DMS79 (cell line): Measurements from ENCODE around the gene SVEP1.
"Not testable (repeated sequence)": the region's sequence is repeated elsewhere in the genome, so short reads cannot be mapped to it uniquely, and the experiment has no call there.

Experiments used
- DNase-seq: peaks from one replicate; lab custom pipeline; 2025; lab: John Stamatoyannopoulos, UW

SVEP1 gene

DNA sequence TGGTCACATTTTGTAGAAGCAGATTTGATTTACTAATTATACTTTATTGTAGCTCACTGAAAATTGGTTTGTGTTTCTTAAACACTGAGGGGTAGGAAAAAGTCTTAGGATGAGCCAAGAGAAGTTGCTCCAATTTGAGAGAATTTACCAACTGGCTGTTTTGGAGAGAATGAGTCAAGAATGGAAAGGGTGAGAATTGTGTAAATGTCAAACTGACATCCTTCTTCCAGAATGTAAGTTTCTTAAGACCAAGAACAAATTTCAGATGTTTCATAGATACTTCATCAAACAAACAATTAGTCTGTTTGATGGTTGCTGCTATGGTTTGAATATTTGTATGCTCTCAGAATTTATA is 135.7 kb downstream of the SVEP1 start:
- no peak for DNase-seq

DNA sequence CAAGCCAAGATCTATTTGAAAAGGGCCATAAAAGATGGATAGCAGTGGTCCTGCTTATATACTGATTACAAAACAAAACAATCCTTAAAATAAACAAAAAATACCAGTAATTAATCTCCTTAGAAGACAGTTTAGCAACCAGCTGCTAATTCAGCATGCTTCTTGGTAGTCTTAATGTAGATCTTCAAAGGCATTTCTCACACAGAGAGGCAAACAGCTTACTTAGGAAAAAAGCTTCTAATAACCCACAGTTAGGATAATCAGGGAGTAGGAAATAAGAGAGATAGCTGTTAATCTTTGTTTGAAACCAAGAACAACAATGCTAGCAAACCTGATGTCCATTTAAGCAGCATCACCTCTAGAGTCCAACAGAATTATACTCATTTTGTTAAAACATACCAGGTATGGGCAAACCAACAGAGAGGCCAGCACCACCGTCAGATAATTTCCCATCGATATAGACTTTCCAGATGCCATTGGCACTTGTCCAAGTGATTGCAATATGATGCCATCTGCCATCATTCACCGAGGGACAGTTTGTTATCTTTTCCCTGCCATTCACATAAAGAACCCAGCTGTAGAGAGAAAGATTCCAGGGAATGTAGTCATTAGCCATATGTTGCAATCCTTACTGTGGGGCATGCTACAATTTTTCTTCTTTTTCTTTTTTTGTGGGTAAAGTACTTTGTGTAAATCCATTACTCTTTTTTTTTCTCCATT is 136.2 kb downstream of the SVEP1 start:
- no peak for DNase-seq

DNA sequence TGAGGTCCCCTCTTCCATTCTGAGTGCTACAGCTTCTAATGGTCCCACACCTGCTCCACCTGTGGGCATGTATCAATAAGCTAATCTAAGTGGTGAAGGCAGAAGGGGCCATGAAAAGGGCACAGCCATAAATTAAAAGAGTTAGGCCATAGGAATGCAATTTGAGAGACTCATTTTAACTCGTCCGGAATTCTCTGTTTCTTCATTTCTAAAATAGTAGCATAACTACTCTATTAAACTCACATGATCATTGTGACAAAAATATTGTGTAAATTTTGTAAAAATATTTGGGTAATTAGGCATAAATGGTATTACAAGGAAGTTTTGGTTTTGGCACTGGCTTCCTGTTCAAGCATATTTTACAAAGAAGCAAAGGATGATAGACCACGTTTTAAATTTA is 138.7 kb downstream of the SVEP1 start:
- DNase-seq, result no peak

DNA sequence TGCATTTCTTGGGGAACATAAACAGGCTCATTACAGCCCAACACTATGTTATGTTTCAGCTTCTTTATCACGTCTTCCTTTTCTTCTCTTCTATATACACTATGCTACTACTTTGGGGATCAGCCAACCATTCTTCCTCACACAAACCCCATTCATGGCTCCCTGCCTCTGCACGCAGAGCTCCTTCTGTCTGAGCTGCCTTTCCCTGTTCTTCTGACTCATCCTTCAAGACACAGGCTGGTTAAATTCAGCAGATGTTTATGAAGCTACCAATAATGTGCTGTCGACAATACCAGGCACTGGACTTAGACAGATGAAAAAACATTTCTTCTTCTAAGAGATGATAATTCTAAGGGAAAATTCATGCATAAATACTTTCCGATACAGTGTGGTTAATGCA is 139.4 kb downstream of the SVEP1 start:
- DNase-seq, result no peak

DNA sequence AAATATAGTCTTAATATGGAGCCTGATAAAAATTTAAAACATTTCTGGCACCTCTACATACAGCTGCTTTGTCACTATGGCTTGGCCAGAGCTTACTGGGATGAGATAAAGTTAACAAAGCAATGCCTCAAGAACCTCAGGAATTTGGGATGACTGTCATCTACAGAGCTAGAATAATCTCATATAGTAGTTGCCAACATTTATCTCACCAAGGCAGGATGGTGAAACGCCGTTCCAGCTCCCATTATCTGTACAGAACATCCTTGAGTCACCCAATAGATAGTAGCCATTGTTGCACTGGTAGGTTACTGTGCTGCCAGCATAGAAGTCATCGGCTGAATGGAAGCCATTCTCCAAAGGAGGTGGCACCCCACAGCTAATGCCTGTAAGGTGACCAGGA is 147.3 kb downstream of the SVEP1 start:
- no peak for DNase-seq

DNA sequence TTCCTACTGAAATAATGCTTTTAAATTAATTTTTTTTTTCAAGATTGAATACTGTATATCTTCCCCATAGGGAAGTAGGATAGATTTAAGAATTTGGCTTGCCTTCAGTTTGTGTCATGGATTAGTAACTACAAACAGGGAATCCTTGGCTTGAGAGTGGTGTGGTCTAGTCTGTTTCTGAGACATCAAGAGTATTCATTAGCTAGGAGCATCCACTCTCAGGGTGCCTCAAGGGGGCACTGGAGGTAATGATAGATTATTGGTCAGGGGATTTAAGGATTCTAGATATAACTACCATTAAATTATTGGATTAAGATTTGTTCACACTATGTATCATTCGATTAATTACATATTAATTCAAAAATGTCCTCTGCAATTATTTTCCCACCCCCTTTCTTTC is 150.1 kb downstream of the SVEP1 start:
- DNase-seq, result no peak

DNA sequence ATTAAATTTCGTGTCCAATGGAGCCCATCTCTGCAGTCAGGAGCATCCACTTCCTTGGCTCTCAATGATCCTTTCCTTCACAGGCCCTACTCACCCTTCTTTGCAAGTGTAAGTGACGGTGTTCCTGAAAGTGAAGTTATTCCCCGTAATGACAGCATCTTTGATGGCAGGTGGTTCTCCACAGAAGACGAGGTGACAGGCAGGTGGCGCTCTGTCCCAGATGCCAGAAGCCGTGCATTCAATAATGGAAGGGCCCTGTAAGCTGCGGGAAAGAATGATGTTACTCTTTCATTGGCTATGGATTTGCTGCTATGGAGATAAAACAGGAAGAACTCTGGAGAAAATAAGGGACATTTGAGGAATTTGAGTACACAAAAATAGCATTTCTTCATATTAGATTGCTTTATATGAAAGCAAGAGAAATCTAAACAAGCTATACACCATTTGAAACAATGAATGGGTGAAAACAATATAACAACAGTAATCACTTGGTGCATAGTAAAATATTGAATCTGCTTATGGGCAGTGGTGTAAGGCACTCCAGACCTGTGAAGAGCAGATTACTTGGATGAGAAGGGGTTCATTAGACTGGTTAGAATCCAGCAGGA is 151.9 kb downstream of the SVEP1 start:
- no peak for DNase-seq

DNA sequence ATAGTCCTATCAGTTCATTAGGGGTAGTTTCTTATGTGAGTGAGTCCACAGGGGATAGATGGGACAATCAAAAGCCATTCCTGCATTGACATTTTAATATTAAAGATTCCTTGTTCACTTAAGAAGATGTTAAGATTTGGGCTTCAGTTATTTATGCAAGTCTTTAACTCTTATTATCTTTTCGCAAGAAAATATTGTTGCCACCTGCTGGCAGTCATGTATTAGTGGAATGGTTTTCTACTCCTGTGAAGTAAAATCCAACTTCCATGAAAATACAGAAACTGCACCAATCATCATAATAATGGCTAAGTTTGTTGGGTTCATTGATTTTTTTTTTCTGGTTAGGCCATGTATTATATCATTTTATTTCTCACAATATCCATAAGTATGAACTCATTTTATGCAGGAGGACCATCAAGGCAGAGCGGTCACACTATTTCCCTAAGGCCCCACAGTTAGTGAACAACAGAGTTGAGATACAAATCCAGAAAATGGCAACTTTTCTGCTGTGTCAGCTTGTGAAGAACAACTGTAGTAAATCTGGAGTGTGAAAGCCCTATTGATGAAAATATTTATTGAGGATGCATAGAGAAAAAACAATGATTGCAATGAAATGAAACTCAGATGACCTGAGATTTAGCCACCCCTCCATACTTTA is 153.4 kb downstream of the SVEP1 start:
- DNase-seq, result no peak

DNA sequence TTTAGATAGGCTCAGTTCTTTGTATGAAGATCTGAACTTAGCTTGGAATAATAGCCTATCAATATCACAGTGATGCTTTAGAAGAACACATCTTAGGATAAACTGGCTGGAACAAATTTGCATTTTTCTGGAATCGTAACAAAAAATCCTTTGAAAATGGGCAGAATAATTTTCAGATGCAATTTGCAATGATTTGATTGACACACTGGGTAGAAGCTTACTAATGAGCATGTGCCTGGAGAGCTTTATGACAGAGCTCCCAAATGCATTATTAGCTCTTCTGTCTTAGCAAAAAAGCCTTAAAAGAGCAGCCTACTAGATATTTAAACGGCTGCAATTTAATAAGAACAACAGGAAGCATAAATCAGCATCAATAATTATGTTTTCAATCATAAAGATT is 165.1 kb downstream of the SVEP1 start:
- no peak for DNase-seq

DNA sequence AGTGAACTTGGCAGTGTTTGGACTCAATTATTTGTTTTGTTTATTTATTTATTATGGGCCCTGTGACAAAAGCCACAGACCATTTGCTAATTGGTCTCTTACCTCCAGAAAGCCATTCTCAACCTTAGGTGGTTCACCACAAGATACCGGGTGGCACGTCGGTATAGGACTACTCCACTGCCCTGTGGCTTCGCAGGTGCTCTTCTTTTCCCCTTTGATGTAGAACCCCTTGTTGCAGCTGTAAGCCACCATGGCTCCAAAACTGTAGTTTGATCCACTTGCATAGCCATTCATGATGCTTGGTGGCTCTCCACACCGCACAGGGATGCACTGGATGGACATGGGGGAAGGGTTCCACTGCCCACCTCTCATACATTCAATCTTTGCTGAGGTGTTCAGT is 168.6 kb downstream of the SVEP1 start:
- DNase-seq, result no peak

DNA sequence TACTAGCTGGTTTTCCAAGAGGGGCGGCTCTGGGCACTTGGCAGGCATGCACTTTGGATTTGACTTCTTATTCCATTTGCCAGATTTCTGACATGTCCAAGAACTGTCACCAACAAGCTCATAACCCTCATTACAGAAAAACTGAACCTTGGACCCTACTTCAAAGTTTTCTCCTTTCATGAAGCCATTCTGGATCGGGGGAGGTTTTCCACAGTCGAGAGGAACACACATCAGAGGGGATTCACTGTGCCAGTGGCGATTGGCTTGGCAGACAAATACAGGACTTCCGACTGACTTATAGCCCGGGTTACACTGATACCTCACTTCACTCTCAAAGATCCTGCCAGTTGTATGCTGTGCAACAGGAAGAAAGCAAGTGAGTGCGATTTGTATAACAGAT is 170.9 kb downstream of the SVEP1 start:
- DNase-seq, result no peak

DNA sequence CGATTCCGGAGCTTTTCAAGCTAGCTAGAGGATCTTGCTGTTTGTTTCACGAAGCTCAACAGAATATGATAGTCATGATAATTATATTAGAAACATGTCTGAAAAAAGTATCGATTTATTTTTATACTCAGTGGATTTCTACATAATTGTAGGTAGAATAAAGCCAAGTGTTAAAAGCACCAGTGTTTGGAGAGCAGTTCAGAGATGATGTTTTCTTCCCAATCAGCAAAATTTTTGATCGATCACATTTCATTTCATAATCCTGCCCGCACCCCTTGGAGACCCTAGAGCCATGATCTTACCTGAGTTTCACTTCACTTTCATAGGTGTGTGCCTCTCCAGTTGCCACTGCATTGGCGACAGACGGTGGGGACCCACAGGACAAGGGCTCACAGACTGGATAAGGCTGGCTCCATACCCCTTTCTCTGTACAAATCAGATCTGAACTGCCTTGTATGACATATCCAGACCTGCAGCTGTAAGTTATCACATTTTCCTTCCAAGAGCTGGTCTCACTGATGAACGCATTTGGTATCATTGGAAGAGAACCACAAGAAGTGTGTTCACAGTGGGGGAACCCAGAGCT is 173.6 kb downstream of the SVEP1 start:
- no peak for DNase-seq

DNA sequence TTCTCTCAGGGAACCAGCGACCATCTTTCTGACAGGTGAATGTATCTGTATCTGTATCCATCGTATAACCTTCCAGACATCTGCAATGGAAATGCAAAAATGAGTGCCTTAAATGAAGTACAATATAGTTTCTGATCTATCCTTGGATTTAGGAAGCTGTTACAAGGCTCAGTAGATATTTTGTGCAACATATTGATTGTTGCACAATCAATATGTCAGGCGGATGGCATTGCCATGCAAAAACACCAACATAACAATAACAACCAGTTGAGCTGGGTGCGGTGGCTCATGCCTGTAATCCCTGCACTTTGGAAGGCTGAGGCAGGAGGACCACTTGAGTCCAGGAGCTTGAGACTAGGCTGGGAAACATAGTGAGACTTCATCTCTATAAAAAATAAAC is 175.1 kb downstream of the SVEP1 start:
- DNase-seq, result no peak

DNA sequence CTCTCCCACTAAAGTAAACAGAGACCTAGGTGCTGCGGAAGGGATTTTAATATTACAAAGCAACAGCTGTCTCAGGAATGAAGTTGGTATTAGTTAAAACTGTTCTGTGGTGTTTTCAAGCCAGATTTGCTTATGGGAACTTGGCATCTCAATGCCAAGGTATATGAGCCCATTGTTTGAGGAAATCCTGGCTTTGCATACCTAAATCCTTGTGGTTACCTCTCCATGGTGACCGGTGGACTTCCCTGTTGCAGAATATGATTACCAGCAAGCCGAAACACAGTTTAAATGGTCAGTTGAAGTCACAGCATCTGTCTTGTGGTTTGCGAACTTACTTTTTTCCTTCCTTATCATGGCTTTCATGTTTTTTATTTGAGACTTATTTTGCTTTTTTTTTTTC is 179.6 kb downstream of the SVEP1 start:
- DNase-seq, result no peak

DNA sequence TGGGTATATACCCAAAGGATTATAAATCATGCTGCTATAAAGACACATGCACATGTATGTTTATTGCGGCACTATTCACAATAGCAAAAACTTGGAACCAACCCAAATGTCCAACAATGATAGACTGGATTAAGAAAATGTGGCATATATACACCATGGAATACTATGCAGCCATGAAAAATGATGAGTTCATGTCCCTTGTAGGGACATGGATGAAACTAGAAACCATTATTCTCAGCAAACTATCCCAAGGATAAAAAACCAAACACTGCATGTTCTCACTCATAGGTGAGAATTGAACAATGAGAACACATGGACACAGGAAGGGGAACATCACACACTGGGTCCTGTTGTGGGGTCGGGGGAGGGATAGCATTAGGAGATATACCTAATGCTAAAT is 180.5 kb downstream of the SVEP1 start:
- DNase-seq, result not testable (repeated sequence)

DNA sequence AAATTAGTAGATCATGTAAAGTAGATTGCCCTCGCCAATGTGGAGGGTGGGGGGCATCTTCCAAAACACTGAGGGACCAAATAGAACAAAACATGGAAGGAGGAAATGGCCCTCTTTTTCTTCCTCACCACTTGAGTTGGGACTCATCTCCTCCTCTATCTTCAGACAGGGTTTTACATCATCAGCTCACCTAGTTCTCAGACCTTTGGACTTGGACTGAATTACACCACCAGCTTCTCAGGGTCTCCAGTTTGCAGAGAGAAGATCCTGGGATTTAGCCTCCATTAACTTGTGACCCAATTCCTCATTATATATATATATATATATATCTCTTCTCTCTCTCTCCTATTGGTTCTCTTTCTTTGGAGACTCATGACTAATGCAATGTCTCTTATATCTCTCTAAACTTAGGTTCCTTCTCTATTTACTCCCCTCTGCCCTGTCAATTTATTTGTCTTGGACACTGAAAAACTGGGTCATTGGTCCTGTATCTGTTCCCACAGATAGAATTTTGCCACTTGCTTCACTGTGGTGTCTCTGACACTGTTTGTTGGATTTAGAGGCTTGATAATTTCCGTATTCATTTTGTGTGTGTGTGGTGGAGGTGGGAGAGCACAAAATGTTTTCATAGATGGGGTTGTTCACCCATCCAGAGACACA is 187.6 kb downstream of the SVEP1 start:
- DNase-seq, result no peak

DNA sequence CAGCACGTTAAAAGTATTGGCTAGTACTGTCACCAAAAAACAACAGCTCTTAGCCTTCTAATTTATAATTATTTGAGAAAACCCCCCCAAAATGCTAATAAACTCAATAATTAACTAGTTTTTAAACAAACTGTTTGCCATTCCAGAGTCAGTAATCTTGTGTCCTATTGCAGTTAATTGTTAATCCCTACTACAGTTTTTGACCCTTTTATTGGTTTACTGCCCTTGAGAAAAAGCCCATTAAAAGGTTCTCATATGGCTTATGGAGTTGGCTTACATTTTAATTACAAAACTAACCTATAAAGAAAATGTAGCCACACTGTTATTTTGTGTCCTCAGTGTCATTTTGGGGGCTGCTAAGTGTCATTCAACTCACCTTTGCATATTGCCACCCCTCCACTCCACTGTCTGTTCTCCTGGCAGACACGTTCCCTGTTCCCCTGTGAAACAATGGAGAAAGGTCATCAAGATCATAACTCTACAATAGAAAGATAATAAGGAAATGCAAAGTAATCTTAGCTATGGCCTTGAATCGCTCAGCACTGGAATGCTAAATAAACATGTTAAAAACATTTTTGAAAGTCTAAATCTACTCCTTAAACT is 190.3 kb downstream of the SVEP1 start:
- DNase-seq, result no peak

DNA sequence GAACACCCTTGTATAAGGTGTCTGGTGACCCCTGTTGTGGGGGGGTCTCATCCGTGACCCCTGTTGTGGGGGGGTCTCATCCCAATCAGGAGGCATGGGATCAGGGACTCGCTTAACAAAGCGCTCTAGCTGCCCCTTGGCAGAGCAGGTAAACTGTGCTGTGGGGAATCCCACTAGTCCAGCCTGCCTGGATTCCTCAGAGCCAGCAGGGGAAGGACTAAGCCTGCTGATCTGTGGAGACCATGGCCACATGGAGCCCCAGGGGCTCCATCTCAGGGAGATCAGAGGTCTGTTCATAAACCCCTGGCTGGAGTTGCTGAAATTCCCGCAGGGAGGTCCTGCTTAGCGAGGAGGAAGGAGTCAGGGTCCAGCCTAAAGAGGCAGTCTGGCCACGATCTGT is 196.1 kb downstream of the SVEP1 start:
- no peak for DNase-seq

DNA sequence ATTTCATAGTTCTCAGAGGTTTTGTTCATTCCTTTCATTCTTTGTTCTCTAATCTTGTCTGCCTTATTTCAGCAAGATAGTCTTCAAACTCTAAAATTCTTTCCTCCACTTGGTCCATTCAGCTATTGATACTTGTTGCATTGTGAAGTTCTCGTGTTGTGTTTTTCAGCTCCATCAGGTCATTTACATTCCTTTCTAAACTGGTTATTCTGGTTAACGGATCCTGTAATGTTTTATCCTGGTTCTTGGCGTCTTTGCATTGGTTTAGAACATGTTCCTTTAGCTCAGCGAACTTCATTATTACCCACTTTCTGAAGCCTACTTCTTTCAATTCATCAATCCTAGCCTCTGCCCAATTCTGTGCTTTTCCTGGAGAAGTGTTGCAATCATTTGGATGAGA is 196.8 kb downstream of the SVEP1 start:
- no peak for DNase-seq

DNA sequence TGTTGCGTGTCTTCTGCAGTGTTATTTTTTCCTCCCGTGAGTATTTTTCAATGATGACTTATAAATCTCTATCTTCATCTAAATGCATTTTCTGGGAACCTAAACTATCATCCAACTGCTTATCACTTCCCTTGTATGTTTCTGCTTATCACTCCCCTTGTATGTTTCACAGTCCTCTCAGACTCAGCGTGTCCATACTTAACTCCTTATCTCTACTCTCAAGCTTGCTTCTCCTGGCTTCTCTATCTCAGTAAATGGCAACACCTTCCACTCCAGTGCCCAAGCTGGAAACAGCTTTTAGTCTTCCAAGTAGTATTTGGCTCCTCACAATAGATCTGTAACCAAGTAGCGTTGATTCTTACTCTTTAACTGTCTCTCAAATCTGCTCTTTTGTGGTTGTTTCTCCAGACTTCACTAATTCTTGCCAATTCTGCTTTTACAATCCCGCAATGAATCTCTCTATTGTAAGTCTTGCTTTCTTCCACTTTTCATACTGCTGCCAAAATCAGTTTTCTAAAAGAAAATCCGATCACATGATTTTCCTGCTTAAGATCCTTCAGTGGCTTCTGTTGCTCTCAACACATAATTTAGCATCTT is 208.0 kb downstream of the SVEP1 start:
- no peak for DNase-seq

DNA sequence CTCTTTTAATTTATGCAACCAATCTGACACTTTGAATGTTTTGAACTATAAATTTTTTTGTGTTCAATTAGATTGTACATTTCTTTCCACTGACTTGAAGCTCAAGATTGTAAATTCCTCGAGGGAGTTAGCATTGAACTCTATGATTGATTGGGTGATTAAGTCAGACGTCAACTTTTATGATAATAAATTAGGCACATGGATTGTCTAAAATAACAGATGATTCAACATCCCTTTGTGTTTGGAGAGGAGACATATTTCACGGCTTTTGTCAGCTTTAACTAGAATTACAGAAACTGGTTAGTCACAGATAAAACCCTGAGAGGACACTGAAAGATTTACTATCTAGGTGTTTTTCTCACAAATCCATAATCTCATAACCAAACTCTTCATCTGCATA is 209.2 kb downstream of the SVEP1 start:
- no peak for DNase-seq

DNA sequence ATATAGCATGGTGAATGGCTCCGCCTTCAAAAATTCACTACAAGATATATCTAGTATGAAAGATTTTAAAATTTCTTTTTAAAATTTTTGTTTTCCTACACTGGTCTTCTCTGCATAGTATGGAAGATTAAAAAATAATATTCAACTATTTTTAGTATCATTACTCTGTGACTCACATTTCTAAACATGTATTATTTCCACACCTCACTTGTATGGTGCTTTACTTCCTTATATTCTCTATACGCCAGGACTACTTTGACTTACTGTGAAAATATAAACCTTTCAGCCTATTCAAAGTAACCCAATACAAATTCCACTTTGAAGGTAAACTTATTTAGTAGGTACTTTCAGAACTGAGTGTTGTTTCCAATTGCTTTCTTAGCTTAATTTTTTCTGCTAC is 215.1 kb downstream of the SVEP1 start:
- DNase-seq, result no peak
